Myometrial cell (primary cell): ENCODE data around the gene SCAF11. TPM values are rescaled to one million over a fixed set of nuclear protein-coding genes. Genes with fewer than 3 reads are reported as not detected.

Source experiments
- total RNA-seq: library from RNA; depleted of rRNA; stranded (reverse); fragments of >200 nt; gene quantifications from 2 replicates; pipeline ENCODE4 v1.2.3, GENCODE V29; 2015

The SCAF11 gene, protein sequence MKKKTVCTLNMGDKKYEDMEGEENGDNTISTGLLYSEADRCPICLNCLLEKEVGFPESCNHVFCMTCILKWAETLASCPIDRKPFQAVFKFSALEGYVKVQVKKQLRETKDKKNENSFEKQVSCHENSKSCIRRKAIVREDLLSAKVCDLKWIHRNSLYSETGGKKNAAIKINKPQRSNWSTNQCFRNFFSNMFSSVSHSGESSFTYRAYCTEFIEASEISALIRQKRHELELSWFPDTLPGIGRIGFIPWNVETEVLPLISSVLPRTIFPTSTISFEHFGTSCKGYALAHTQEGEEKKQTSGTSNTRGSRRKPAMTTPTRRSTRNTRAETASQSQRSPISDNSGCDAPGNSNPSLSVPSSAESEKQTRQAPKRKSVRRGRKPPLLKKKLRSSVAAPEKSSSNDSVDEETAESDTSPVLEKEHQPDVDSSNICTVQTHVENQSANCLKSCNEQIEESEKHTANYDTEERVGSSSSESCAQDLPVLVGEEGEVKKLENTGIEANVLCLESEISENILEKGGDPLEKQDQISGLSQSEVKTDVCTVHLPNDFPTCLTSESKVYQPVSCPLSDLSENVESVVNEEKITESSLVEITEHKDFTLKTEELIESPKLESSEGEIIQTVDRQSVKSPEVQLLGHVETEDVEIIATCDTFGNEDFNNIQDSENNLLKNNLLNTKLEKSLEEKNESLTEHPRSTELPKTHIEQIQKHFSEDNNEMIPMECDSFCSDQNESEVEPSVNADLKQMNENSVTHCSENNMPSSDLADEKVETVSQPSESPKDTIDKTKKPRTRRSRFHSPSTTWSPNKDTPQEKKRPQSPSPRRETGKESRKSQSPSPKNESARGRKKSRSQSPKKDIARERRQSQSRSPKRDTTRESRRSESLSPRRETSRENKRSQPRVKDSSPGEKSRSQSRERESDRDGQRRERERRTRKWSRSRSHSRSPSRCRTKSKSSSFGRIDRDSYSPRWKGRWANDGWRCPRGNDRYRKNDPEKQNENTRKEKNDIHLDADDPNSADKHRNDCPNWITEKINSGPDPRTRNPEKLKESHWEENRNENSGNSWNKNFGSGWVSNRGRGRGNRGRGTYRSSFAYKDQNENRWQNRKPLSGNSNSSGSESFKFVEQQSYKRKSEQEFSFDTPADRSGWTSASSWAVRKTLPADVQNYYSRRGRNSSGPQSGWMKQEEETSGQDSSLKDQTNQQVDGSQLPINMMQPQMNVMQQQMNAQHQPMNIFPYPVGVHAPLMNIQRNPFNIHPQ (N-terminal part only)
- 37.5 and 56.2 TPM in 2 replicates for total RNA-seq

DNA sequence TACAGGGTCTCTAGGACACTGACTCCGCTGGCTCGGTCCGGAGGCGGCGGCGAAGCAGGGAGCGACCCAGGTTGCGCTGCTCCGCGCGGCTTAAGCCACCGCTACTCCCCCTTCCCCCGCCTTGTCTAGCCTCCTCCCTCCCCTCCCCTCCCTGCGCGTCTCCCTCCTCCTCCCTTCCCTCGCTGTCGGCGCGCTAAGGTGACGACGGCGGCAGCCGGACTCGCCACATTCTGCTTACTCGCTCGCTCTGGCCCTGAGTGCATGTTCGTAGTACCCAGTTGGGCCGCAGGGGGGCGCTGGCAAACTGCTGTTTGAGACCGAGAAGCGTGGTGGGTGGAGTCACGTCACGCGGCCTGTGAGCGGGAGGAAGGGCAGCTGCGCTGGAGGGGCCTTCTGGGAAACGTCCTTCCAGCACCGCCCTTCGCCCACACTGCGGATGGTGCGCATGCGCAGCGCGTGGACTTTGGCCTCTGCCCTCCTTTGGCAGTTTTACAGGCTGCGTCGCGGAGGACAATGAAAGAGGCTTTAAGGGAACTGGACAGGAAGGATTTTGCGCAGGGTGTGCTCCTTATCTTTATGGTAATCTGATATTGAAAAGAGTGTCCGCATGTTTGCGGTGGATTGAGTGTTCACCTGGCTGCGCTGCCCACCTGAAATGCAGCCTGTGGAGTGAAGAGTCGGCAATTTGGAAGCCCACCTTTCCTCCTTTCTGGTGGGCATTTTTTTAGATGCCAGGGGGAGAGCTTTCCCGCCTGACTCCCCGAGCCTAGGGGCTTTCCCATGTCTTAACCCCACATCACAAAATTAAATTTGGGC lies at the start of gene SCAF11:
SCAF11 (minus strand) TSS at position 107 of the 816 bp plus-strand sequence. CDS start 26,407 bp downstream, outside the sequence.

